SH-SY5Y (cell line): Measurements from ENCODE around the gene MMP3.

Experiments
- GATA2 ChIP-seq: IDR thresholded peaks from 2 replicates; pipeline ENCODE4 v1.6.1; 2011; ENCODE audit warnings: mild to moderate bottlenecking, low read depth, low read length
- GATA3 ChIP-seq: IDR thresholded peaks from 2 replicates; pipeline ENCODE4 v1.6.1; 2011; ENCODE audit warnings: low read depth, mild to moderate bottlenecking, low read length, moderate library complexity

DNA sequence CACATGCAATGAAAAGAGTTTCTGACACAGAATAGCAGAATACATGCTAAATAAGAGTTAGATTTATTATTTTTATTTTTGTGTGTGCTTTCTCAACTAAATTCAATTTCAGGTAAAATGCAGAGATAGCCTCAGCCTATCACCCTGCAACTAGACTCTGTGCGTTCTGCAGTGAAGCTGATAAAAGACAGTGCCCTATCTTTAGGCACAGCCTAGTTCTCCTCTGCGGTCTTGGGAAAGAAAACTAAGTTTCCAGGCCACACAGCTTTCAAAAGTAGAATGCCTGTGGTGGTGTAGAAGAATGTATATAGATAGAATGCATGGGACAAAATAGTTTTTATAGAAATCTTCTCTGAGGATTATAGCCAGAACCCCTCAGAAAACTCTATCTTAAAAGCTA is 33.4 kb downstream of the MMP3 start:
- TF ChIP-seq GATA2 (no peak), GATA3 (no peak)
